T-cell (primary cell): ENCODE measurements around the gene LAMA3. TPM values are rescaled to one million over a fixed set of nuclear protein-coding genes. Genes with fewer than 3 reads are reported as not detected.

ENCODE experiments used
- ATAC-seq, 4 experiments: fragments of 200-7000 bp in 3 of 4; fragments of 150-1000 bp in 1 of 4; cut with Tn5 transposase; replicated peaks in 1 of 4; 1 replicate in 3 of 4; 2 replicates in 1 of 4; pipeline ENCODE4 v1.10.0; 2021; ENCODE audit warnings: moderate library complexity in 3 of 4, mild to moderate bottlenecking in 2 of 4, moderate number of reproducible peaks in 1 of 4
- CTCF ChIA-PET, 2 donors: fragments of 300-600 bp; sonication (Branson Sonifier 250); formaldehyde crosslinking; loops; one replicate each; lab custom pipeline; 2022; ENCODE audit warnings: antibody characterized with exemption in 2 of 2; lab: Charles Lee
- POLR2A ChIA-PET, 2 donors: fragments of 300-600 bp; sonication (Branson Sonifier 250); formaldehyde crosslinking; loops; one replicate each; lab custom pipeline; 2022; ENCODE audit warnings: antibody characterized with exemption in 2 of 2; lab: Charles Lee
- DNase-seq, 35 experiments: peaks; one replicate each; pipeline versions ENCODE4 v3.0.0 to v3.0.0-alpha.2; 2013 to 2023
- H3K27ac ChIP-seq: one replicate; pipeline ENCODE4 v1.5.1; 2013; ENCODE audit warnings: low read length
- H3K27me3 ChIP-seq, 2 experiments: replicated peaks in 1 of 2; 1 replicate in 1 of 2; 2 replicates in 1 of 2; pipeline versions ENCODE4 v1.6.1 to v1.7.0; 2013; ENCODE audit warnings: low read length in 1 of 2, mixed read lengths in 1 of 2; ENCODE audit not compliant: control insufficient read depth in 2 of 2, insufficient read depth in 2 of 2; ENCODE audit errors: extremely low read depth in 1 of 2
- H3K36me3 ChIP-seq, 2 donors: 1 replicate in 1 of 2; 2 replicates in 1 of 2; pipeline versions ENCODE4 v1.6.1 to v1.7.0; 2013; ENCODE audit warnings: low read length in 1 of 2; ENCODE audit not compliant: control insufficient read depth in 2 of 2, insufficient read depth in 1 of 2; ENCODE audit errors: extremely low read depth in 1 of 2
- H3K4me1 ChIP-seq, 2 experiments: 1 replicate in 1 of 2; 2 replicates in 1 of 2; pipeline versions ENCODE4 v1.6.1 to v1.7.0; 2013; ENCODE audit warnings: low read length in 2 of 2, mixed read lengths in 1 of 2; ENCODE audit not compliant: insufficient read depth in 2 of 2, control insufficient read depth in 1 of 2; ENCODE audit errors: extremely low read depth in 1 of 2
- H3K4me3 ChIP-seq, 2 donors: 1 replicate in 1 of 2; 2 replicates in 1 of 2; pipeline versions ENCODE4 v1.5.1 to v1.7.0; 2013; ENCODE audit warnings: mild to moderate bottlenecking in 2 of 2, low read length in 1 of 2, moderate library complexity in 1 of 2; ENCODE audit not compliant: control insufficient read depth in 1 of 2; ENCODE audit errors: extremely low read depth in 1 of 2
- H3K9me3 ChIP-seq: 2 replicates; pipeline ENCODE4 v1.7.0; 2013
- H3K27ac Mint-ChIP-seq, 2 donors: one replicate each; pipeline ENCODE4 v1.8.0; 2020 to 2021; ENCODE audit warnings: mild to moderate bottlenecking in 2 of 2, mixed read lengths in 2 of 2
- H3K27me3 Mint-ChIP-seq, 2 donors: one replicate each; pipeline ENCODE4 v1.8.0; 2021 to 2022; ENCODE audit warnings: mixed read lengths in 2 of 2
- H3K36me3 Mint-ChIP-seq: one replicate; pipeline ENCODE4 v1.8.0; 2021; ENCODE audit warnings: mixed read lengths
- H3K4me1 Mint-ChIP-seq, 3 donors: one replicate each; pipeline ENCODE4 v1.8.0; 2020 to 2022; ENCODE audit warnings: mixed read lengths in 3 of 3, mild to moderate bottlenecking in 1 of 3
- H3K4me3 Mint-ChIP-seq, 3 donors: one replicate each; pipeline ENCODE4 v1.8.0; 2020 to 2022; ENCODE audit warnings: mild to moderate bottlenecking in 3 of 3, mixed read lengths in 3 of 3, moderate library complexity in 3 of 3
- H3K9me3 Mint-ChIP-seq, 3 donors: one replicate each; pipeline ENCODE4 v1.8.0; 2020 to 2022; ENCODE audit warnings: mixed read lengths in 3 of 3
- WGBS: methylation state at CpG from one replicate; pipeline ENCODE4 v1.1.5; 2013; ENCODE audit warnings: missing lambda C conversion rate; ENCODE audit not compliant: insufficient coverage; 5-methylcytosine and 5-hydroxymethylcytosine counted together
- total RNA-seq, 35 experiments: library from RNA in 6 of 35; stranded (reverse) in 6 of 35; fragments of 120-200 nt in 1 of 35; gene quantifications; one replicate each; pipeline versions ENCODE4 v1.2.1 to v1.2.4 and lab custom pipeline; 2013 to 2026

LAMA3 gene
- total RNA-seq, 5 donors from 2014 or later (not counting 1 experiment from before 2014, with no cell fraction given) = 0.20 to 0.44 (median 0.26) TPM; not detected in 2

DNA sequence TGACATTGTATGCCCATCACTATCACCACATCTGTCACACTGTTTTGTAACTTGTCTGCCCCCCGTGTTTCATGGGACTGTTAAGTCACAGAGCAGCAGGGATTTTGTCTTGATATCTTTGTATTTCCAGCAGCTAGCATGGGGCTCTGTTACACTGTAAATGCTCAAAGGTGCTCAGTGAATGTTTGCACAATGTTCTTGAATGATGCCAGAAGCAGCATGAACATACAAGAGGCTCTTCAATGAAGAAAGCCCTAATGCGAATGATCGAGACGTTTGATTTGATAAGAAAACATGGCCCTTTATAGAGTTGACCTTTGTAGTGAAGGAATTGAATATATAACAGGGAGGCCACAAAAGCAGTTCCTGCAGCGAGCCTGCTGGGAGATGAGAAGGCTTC is 204.4 kb downstream of the LAMA3 start:
- Mint-ChIP-seq H3K4me1 (no peaks in the 10 kb centered on the region), H3K27me3 (peaks cover 0 to 2% of the 10 kb centered on the region in 2 donors)
- CTCF ChIA-PET = no interaction called here

GRCh38 chr18:23894661-23895175 is 205.5 kb downstream of the LAMA3 start:
- DNase-seq (no peak), ATAC-seq (no peak)
- Histone ChIP-seq H3K36me3 (no peaks in the 10 kb centered on the region), H3K27ac (no peak overlapping the region), H3K4me3 (no peak overlapping the region), H3K27me3 (no peaks in the 10 kb centered on the region), H3K4me1 (no peaks in the 10 kb centered on the region), H3K9me3 (no peaks in the 10 kb centered on the region)
- 95% methylated on average over 13 of the region's 14 CpGs for WGBS
- ChIA-PET POLR2A (no interaction called here), CTCF (no interaction called here)
- H3K4me1 Mint-ChIP-seq = no peaks in the 10 kb centered on the region
- no peaks in the 10 kb centered on the region for H3K36me3 Mint-ChIP-seq
- no peak overlapping the region for H3K27ac Mint-ChIP-seq
- H3K4me3 Mint-ChIP-seq = no peak overlapping the region
- H3K9me3 Mint-ChIP-seq = no peaks in the 10 kb centered on the region
- H3K27me3 Mint-ChIP-seq = peaks cover 0 to 2% of the 10 kb centered on the region in 2 donors

More for the DNA sequence above, 204.4 kb downstream of the LAMA3 start:
- ATAC-seq = no peak
- Histone ChIP-seq H3K9me3 (no peaks in the 10 kb centered on the region), H3K27ac (no peak overlapping the region), H3K27me3 (no peaks in the 10 kb centered on the region), H3K36me3 (no peaks in the 10 kb centered on the region), H3K4me3 (no peak overlapping the region), H3K4me1 (no peaks in the 10 kb centered on the region)
- peak overlapping the region in 1 of 2 donors; percentile 37 for H3K27ac Mint-ChIP-seq
- POLR2A ChIA-PET = interaction anchor here in 1 of 2 donors (0.6 kb wide), 1 partner anchor 30 kb away, joined by 3 read pairs; no protein-coding TSS in a partner anchor
- DNase-seq = no peak
- WGBS = 93% methylated on average over 4 of the region's 5 CpGs
- H3K36me3 Mint-ChIP-seq = no peaks in the 10 kb centered on the region
- no peak overlapping the region for H3K4me3 Mint-ChIP-seq
- no peaks in the 10 kb centered on the region for H3K9me3 Mint-ChIP-seq

- ATAC-seq = no peak
- POLR2A ChIA-PET = interaction anchor here in 1 of 2 donors (0.6 kb wide), 1 partner anchor 60 kb away, joined by 4 read pairs; no protein-coding TSS in a partner anchor
- H3K27me3 ChIP-seq = no peaks in the 10 kb centered on the region
Measured at GRCh38 chr18:23897291-23897690, 208.0 kb downstream of the LAMA3 start.

DNA sequence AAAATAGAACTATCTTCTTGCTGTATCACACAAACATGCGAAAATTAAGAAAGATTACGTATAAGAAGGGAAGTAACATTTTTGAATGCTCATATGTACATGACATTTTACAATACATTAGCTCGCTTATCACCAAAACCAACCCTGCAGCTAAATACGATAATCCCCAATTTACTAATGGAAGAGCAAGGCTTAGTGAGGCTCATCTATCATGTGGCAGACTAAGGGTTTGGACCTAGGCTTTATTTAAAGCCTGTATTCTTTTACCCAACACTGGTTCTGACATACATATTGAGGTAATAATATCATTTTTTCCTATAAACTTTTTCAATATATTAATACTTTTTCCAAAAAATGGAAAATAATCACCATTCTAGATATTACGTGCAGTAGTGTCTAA is 208.5 kb downstream of the LAMA3 start:
- no peak for ATAC-seq
- POLR2A ChIA-PET = interaction anchor here in 1 of 2 donors (0.6 kb wide), 1 partner anchor 60 kb away, joined by 4 read pairs; no protein-coding TSS in a partner anchor
- no peaks in the 10 kb centered on the region for H3K36me3 Mint-ChIP-seq

More at GRCh38 chr18:23897291-23897690, 208.0 kb downstream of the LAMA3 start:
- Histone ChIP-seq H3K4me1 (no peaks in the 10 kb centered on the region), H3K27ac (no peak overlapping the region), H3K4me3 (no peak overlapping the region), H3K36me3 (no peaks in the 10 kb centered on the region), H3K9me3 (no peaks in the 10 kb centered on the region)
- Mint-ChIP-seq H3K36me3 (no peaks in the 10 kb centered on the region), H3K4me1 (peaks cover 4 to 9% (median 7%) of the 10 kb centered on the region in 3 donors), H3K27me3 (peaks cover 0 to 2% of the 10 kb centered on the region in 2 donors), H3K9me3 (no peaks in the 10 kb centered on the region), H3K4me3 (no peak overlapping the region), H3K27ac (no peak overlapping the region)
- no CpG with 5 or more reads among the region's 1 CpG for WGBS
- CTCF ChIA-PET = no interaction called here
- no peak for DNase-seq

DNA sequence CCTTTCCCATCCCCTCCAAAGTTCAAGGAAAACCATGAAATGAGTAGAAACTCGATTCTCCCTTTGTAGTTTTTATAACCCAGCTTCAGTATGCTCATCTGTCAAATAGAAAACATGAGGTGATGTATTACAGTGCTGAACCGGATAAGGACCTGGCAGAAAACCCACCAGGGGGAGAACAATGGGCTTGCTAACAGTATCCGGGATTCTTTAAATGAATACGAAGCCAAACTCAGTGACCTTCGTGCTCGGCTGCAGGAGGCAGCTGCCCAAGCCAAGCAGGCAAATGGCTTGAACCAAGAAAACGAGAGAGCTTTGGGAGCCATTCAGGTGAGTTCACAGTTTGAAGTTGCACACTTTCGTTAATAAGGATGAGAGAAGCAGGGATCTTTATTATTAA is 211.7 kb downstream of the LAMA3 start:
- Histone ChIP-seq H3K9me3 (no peaks in the 10 kb centered on the region), H3K27ac (no peak overlapping the region), H3K4me1 (no peaks in the 10 kb centered on the region), H3K4me3 (no peak overlapping the region), H3K36me3 (no peaks in the 10 kb centered on the region), H3K27me3 (no peaks in the 10 kb centered on the region)
- H3K27me3 Mint-ChIP-seq = peaks cover 0 to 2% of the 10 kb centered on the region in 2 donors
- H3K36me3 Mint-ChIP-seq = no peaks in the 10 kb centered on the region
- ChIA-PET CTCF (no interaction called here), POLR2A (no interaction called here)
- WGBS = 57% methylated on average over 5 of the region's 8 CpGs
- H3K9me3 Mint-ChIP-seq = no peaks in the 10 kb centered on the region
- peak in 2 of 4 experiments; percentile 37 to 59 for ATAC-seq
- DNase-seq = no peak
- H3K4me3 Mint-ChIP-seq = no peak overlapping the region
- peaks cover 4 to 9% (median 7%) of the 10 kb centered on the region in 3 donors for H3K4me1 Mint-ChIP-seq
- H3K27ac Mint-ChIP-seq = no peak overlapping the region

More for the DNA sequence above, 208.5 kb downstream of the LAMA3 start:
- no CpG with 5 or more reads among the region's 5 CpGs for WGBS
- Histone ChIP-seq H3K27ac (no peak overlapping the region), H3K27me3 (no peaks in the 10 kb centered on the region), H3K4me3 (no peak overlapping the region), H3K4me1 (no peaks in the 10 kb centered on the region), H3K9me3 (no peaks in the 10 kb centered on the region), H3K36me3 (no peaks in the 10 kb centered on the region)
- Mint-ChIP-seq H3K9me3 (no peaks in the 10 kb centered on the region), H3K4me3 (no peak overlapping the region), H3K27ac (no peak overlapping the region), H3K4me1 (peaks cover 4 to 9% (median 7%) of the 10 kb centered on the region in 3 donors), H3K27me3 (peaks cover 0 to 2% of the 10 kb centered on the region in 2 donors)
- CTCF ChIA-PET = no interaction called here
- no peak for DNase-seq

- ATAC-seq (no peak), DNase-seq (no peak)
- no CpG with 5 or more reads among the region's 2 CpGs for WGBS
- H3K4me1 ChIP-seq = no peaks in the 10 kb centered on the region
- Mint-ChIP-seq H3K36me3 (no peaks in the 10 kb centered on the region), H3K27ac (no peak overlapping the region), H3K4me1 (peaks cover 4 to 9% (median 7%) of the 10 kb centered on the region in 3 donors), H3K9me3 (no peaks in the 10 kb centered on the region), H3K4me3 (no peak overlapping the region), H3K27me3 (no peaks in the 10 kb centered on the region)
- no peaks in the 10 kb centered on the region for H3K9me3 ChIP-seq
- no peaks in the 10 kb centered on the region for H3K36me3 ChIP-seq
- ChIA-PET CTCF (no interaction called here), POLR2A (no interaction called here)
- no peak overlapping the region for H3K4me3 ChIP-seq
- no peaks in the 10 kb centered on the region for H3K27me3 ChIP-seq
- no peak overlapping the region for H3K27ac ChIP-seq
Measured at GRCh38 chr18:23902396-23902795, 213.1 kb downstream of the LAMA3 start.
